GM12878 (cell line): ENCODE data around the gene PDLIM3. TPM values are rescaled to one million over a fixed set of nuclear protein-coding genes. Genes with fewer than 3 reads are reported as not detected.

ENCODE experiments used
- ATAC-seq: fragments of 200-7000 bp; cut with Tn5 transposase; 3 replicates; pipeline ENCODE4 v1.9.1; 2020; ENCODE audit warnings: mild to moderate bottlenecking, moderate library complexity
- BruUV-seq: library from RNA; stranded (reverse); fragments of 400-500 nt; replicated peaks from 2 replicates; lab custom pipeline; 2021; lab: Mats Ljungman, UMichigan
- CTCF ChIA-PET: fragments of 300-600 bp; sonication (Branson Sonifier 250); formaldehyde crosslinking; extraction: SDS; loops from one replicate; lab custom pipeline; 2021; ENCODE audit warnings: inconsistent platforms; lab: Yijun Ruan, JAX
- POLR2A ChIA-PET: fragments of 350-600 bp; formaldehyde crosslinking; extraction: SDS; loops from one replicate; lab custom pipeline; 2021; ENCODE audit warnings: inconsistent platforms; lab: Charles Lee
- RAD21 ChIA-PET: fragments of 300-600 bp; sonication (Branson Sonifier 250); formaldehyde crosslinking; loops from one replicate; lab custom pipeline; 2023; ENCODE audit warnings: antibody characterized with exemption; ENCODE audit not compliant: unreplicated experiment; lab: Charles Lee
- SMC1A ChIA-PET: fragments of 300-600 bp; sonication (Branson Sonifier 250); formaldehyde crosslinking; loops from one replicate; lab custom pipeline; 2023; ENCODE audit not compliant: unreplicated experiment, uncharacterized antibody; lab: Charles Lee
- DNase-seq: peaks from one replicate; pipeline ENCODE4 v3.0.0-alpha.2; 2011; ENCODE audit warnings: low read depth, low spot score
- FAIRE-seq: peaks from 3 replicates; lab custom pipeline; 2011; peaks lifted over from hg19 to GRCh38; lab: Jason Lieb, UNC
- H2AFZ ChIP-seq: 2 replicates; pipeline ENCODE4 v1.6.0; 2011; ENCODE audit warnings: low read depth, low read length, control low read depth; ENCODE audit not compliant: control insufficient read depth
- H3K27ac ChIP-seq: 2 replicates; pipeline ENCODE4 v1.5.1; 2011; ENCODE audit warnings: control low read depth; ENCODE audit not compliant: control insufficient read depth, insufficient read depth
- H3K27me3 ChIP-seq, 2 experiments: replicated peaks in 1 of 2; 2 replicates each; pipeline versions ENCODE4 v1.6.0 to v1.6.1; 2011; ENCODE audit warnings: low read length in 1 of 2; ENCODE audit not compliant: control insufficient read depth in 2 of 2, insufficient read depth in 2 of 2
- H3K36me3 ChIP-seq, 2 experiments: 2 replicates each; pipeline ENCODE4 v1.5.1; 2011; ENCODE audit warnings: low read length in 1 of 2; ENCODE audit not compliant: control insufficient read depth in 2 of 2, insufficient read depth in 2 of 2
- H3K4me1 ChIP-seq: 2 replicates; pipeline ENCODE4 v1.6.1; 2011; ENCODE audit warnings: mild to moderate bottlenecking, low read length, moderate library complexity, mixed read lengths; ENCODE audit not compliant: control insufficient read depth, insufficient read depth
- H3K4me2 ChIP-seq: 2 replicates; pipeline ENCODE4 v1.6.0; 2011; ENCODE audit warnings: control low read depth; ENCODE audit not compliant: control insufficient read depth, insufficient read depth
- H3K4me3 ChIP-seq: fragments of 200-600 bp; sonication (generic); 2 replicates; pipeline ENCODE4 v1.5.1; 2016
- H3K79me2 ChIP-seq: 2 replicates; pipeline ENCODE4 v1.6.0; 2011; ENCODE audit warnings: low read length; ENCODE audit not compliant: control insufficient read depth, insufficient read depth
- H3K9ac ChIP-seq: 2 replicates; pipeline ENCODE4 v1.8.0; 2011; ENCODE audit warnings: low read length, control low read depth, mixed read lengths; ENCODE audit not compliant: control insufficient read depth, insufficient read depth
- H3K9me3 ChIP-seq: replicated peaks from 3 replicates; pipeline ENCODE4 v1.5.1; 2011; ENCODE audit warnings: mild to moderate bottlenecking, low read length; ENCODE audit not compliant: control insufficient read depth, insufficient read depth
- H4K20me1 ChIP-seq: 2 replicates; pipeline ENCODE4 v1.6.0; 2011; ENCODE audit not compliant: control insufficient read depth, insufficient read depth
- ATF3 ChIP-seq: IDR thresholded peaks from 2 replicates; pipeline ENCODE4 v1.6.1; 2011; ENCODE audit warnings: low read depth, mild to moderate bottlenecking, low read length, moderate library complexity, borderline replicate concordance; ENCODE audit errors: extremely low read depth
- ATF7 ChIP-seq: fragments of 450-650 bp; IDR thresholded peaks from 2 replicates; pipeline ENCODE4 v1.6.1; 2016; ENCODE audit warnings: low read depth, mild to moderate bottlenecking
- CREM ChIP-seq: IDR thresholded peaks from 2 replicates; pipeline ENCODE4 v1.6.1; 2014; ENCODE audit warnings: antibody characterized with exemption, low read depth
- HCFC1 ChIP-seq: fragments of 150-350 bp; IDR thresholded peaks from 2 replicates; pipeline ENCODE4 v1.6.1; 2014; ENCODE audit warnings: low read length
- HDAC2 ChIP-seq: fragments of 200-600 bp; sonication (generic); IDR thresholded peaks from 2 replicates; pipeline ENCODE4 v1.6.1; 2017
- MXI1 ChIP-seq: fragments of 150-350 bp; IDR thresholded peaks from 2 replicates; pipeline ENCODE4 v1.6.1; 2011; ENCODE audit warnings: low read depth, mild to moderate bottlenecking, inconsistent platforms, low read length, improper control_type of control experiment
- MYB ChIP-seq: fragments of 150-350 bp; IDR thresholded peaks from 2 replicates; pipeline ENCODE4 v1.6.1; 2014; ENCODE audit warnings: mild to moderate bottlenecking, low read depth, low read length, borderline replicate concordance
- NFXL1 ChIP-seq: fragments of 450-650 bp; IDR thresholded peaks from 2 replicates; pipeline ENCODE4 v1.6.1; 2017; ENCODE audit warnings: antibody characterized with exemption, mild to moderate bottlenecking, borderline replicate concordance
- NFYA ChIP-seq: IDR thresholded peaks from 2 replicates; pipeline ENCODE4 v1.6.1; 2011; ENCODE audit warnings: low read depth, mild to moderate bottlenecking, low read length, improper control_type of control experiment, borderline replicate concordance
- NR2C2 ChIP-seq: IDR thresholded peaks from 2 replicates; pipeline ENCODE4 v1.6.1; 2011; ENCODE audit warnings: borderline replicate concordance, low read depth; ENCODE audit not compliant: control insufficient read depth, insufficient read length
- NRF1 ChIP-seq: conservative IDR thresholded peaks from 2 replicates; pipeline ENCODE4 v1.6.1; 2011; ENCODE audit warnings: mild to moderate bottlenecking, low read depth, low read length, improper control_type of control experiment
- PAX5 ChIP-seq: IDR thresholded peaks from 2 replicates; pipeline ENCODE4 v1.6.1; 2011; ENCODE audit warnings: low read depth, low read length, borderline replicate concordance
- PAX8 ChIP-seq: fragments of 450-650 bp; IDR thresholded peaks from 2 replicates; pipeline ENCODE4 v1.6.1; 2017; ENCODE audit warnings: mild to moderate bottlenecking, moderate library complexity
- POLR2A ChIP-seq: IDR thresholded peaks from 2 replicates; pipeline ENCODE4 v1.6.1; 2011; ENCODE audit warnings: low read depth, mild to moderate bottlenecking, low read length
- RAD51 ChIP-seq: fragments of 450-650 bp; IDR thresholded peaks from 2 replicates; pipeline ENCODE4 v1.6.1; 2016; ENCODE audit warnings: moderate library complexity, mild to moderate bottlenecking, inconsistent platforms
- RB1 ChIP-seq: fragments of 450-650 bp; formaldehyde crosslinking; IDR thresholded peaks from 2 replicates; pipeline ENCODE4 v1.6.1; 2017; ENCODE audit warnings: mild to moderate bottlenecking, borderline replicate concordance
- SMAD1 ChIP-seq: fragments of 450-650 bp; IDR thresholded peaks from 2 replicates; pipeline ENCODE4 v1.6.1; 2018; ENCODE audit warnings: mild to moderate bottlenecking, low read depth; ENCODE audit not compliant: partially characterized antibody
- SMAD5 ChIP-seq: IDR thresholded peaks from 2 replicates; pipeline ENCODE4 v1.6.1; 2016; ENCODE audit warnings: antibody characterized with exemption, low read depth
- STAT1 ChIP-seq: fragments of 450-650 bp; conservative IDR thresholded peaks from 2 replicates; pipeline ENCODE4 v1.6.1; 2014; ENCODE audit warnings: antibody characterized with exemption, mild to moderate bottlenecking
- TCF7 ChIP-seq: IDR thresholded peaks from 2 replicates; pipeline ENCODE4 v1.6.1; 2014; ENCODE audit warnings: antibody characterized with exemption, borderline replicate concordance
- YBX1 ChIP-seq: fragments of 450-650 bp; IDR thresholded peaks from 2 replicates; pipeline ENCODE4 v1.6.1; 2016; ENCODE audit warnings: antibody characterized with exemption
- ZBTB40 ChIP-seq: fragments of 450-650 bp; IDR thresholded peaks from 2 replicates; pipeline ENCODE4 v1.6.1; 2016; ENCODE audit warnings: mild to moderate bottlenecking, moderate library complexity, borderline replicate concordance
- ZNF217 ChIP-seq: fragments of 450-650 bp; IDR thresholded peaks from 2 replicates; pipeline ENCODE4 v1.6.1; 2017; ENCODE audit warnings: antibody characterized with exemption, mild to moderate bottlenecking
- WGBS: methylation state at CpG from one replicate; pipeline ENCODE4 v1.1.6; 2016; ENCODE audit warnings: low lambda C conversion rate; ENCODE audit not compliant: insufficient replicate concordance, insufficient coverage; ENCODE audit errors: missing lambda C conversion rate; 5-methylcytosine and 5-hydroxymethylcytosine counted together
- in situ Hi-C: fragments of 300-500 bp; cut with MboI; formaldehyde crosslinking; loops from 9 replicates; pipeline ENCODE4 v1.14.3; 2018; ENCODE audit warnings: mixed read lengths
- intact Hi-C: fragments of 100-400 bp; cut with micrococcal nuclease; formaldehyde crosslinking; loops from one replicate; pipeline ENCODE4 v1.14.2; 2022; ENCODE audit not compliant: unreplicated experiment
- polyA plus RNA-seq, 11 experiments: library from polyadenylated mRNA; depleted of rRNA in 4 of 11; unstranded in 6 of 11; stranded (reverse) in 5 of 11; fragments of >200 nt; fragmentation: Nextera tagmentation in 4 of 11; fragmentation: Illumina TruSeq in 1 of 11; extraction: Ambion mirVana in 4 of 11; extraction: Trizol in 1 of 11; gene quantifications; 1 replicate in 1 of 11; 2 replicates in 10 of 11; pipeline versions ENCODE4 v1.2.1 to v1.2.3, GENCODE V29; 2011 to 2016; ENCODE audit warnings: inconsistent platforms in 2 of 11, missing spikeins in 2 of 11, low read depth in 1 of 11
- total RNA-seq, 4 experiments: library from RNA; depleted of rRNA in 3 of 4; stranded (reverse); fragments of >200 nt in 3 of 4; fragmentation: Illumina TruSeq in 1 of 4; extraction: Trizol in 1 of 4; gene quantifications; 2 replicates each; pipeline versions ENCODE4 v1.2.1 to v1.2.3, GENCODE V29; 2013 to 2021

The PDLIM3 gene
- total and polyA plus RNA-seq, 10 of the 15 experiments (the other 5 are each of a cell fraction or from before 2014, with no cell fraction given) = 0.04 to 0.43 (median 0.08) TPM; not detected in 7

- no peak for TF ChIP-seq YBX1
- no peak for TF ChIP-seq HDAC2
- no peak for TF ChIP-seq SMAD1
- no peak for TF ChIP-seq ATF7
- TF ChIP-seq POLR2A = no peak
- no peak for TF ChIP-seq ZNF217
These were observed 24.5 kb downstream of the PDLIM3 start (continued) for GRCh38 chr4:185510806-185511205.

GRCh38 chr4:185508181-185508580, 27.1 kb downstream of the PDLIM3 start:
- Histone ChIP-seq H3K4me3 (no peak overlapping the region), H3K79me2 (no peaks in the 10 kb centered on the region), H3K4me2 (no peak overlapping the region), H3K4me1 (no peaks in the 10 kb centered on the region), H4K20me1 (no peaks in the 10 kb centered on the region), H3K27ac (no peak overlapping the region), H3K27me3 (no peaks in the 10 kb centered on the region), H2AFZ (no peak overlapping the region), H3K9me3 (no peaks in the 10 kb centered on the region), H3K9ac (no peak overlapping the region), H3K36me3 (no peaks in the 10 kb centered on the region)
- BruUV-seq = no TSS peak
- 66% methylated on average over 4 of the region's 4 CpGs for WGBS
- FAIRE-seq (no peak), ATAC-seq (peak; percentile 28; the same call in 1 of the 3 replicates), DNase-seq (no peak)
- CTCF ChIA-PET = interaction anchor here (0.6 to 1.1 kb wide), 3 partner anchors 88 to 885 kb away, joined by 3 read pairs; no protein-coding TSS in a partner anchor
- SMC1A ChIA-PET = no interaction called here
- intact Hi-C loops = loop anchor here (2.0 kb wide), 1 partner anchor 25 kb away; no protein-coding TSS in a partner anchor
- POLR2A ChIA-PET = no interaction called here
- RAD21 ChIA-PET = no interaction called here
- TF ChIP-seq NFYA = no peak
- TF ChIP-seq SMAD5 = no peak
- no peak for TF ChIP-seq MYB
- TF ChIP-seq TCF7 = no peak
- TF ChIP-seq STAT1 = no peak
- no peak for TF ChIP-seq ATF7
- no peak for TF ChIP-seq SMAD1
- TF ChIP-seq PAX8 = no peak
- TF ChIP-seq NFXL1 = no peak
- no peak for TF ChIP-seq NRF1
- no peak for TF ChIP-seq RAD51
- TF ChIP-seq NR2C2 = no peak
- TF ChIP-seq CREM = no peak
- no peak for TF ChIP-seq HCFC1
- TF ChIP-seq ZBTB40 = no peak
- TF ChIP-seq MXI1 = no peak
- TF ChIP-seq ATF3 = no peak
- no peak for TF ChIP-seq RB1
- no peak for TF ChIP-seq PAX5
- in situ Hi-C loops = no loop called here
